ENCODE measurements around the gene OR12D1.

Gene OR12D1

DNA sequence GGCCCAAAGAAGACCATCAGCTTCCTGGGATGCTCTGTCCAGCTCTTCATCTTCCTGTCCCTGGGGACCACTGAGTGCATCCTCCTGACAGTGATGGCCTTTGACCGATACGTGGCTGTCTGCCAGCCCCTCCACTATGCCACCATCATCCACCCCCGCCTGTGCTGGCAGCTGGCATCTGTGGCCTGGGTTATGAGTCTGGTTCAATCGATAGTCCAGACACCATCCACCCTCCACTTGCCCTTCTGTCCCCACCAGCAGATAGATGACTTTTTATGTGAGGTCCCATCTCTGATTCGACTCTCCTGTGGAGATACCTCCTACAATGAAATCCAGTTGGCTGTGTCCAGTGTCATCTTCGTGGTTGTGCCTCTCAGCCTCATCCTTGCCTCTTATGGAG lies 47.3 kb downstream of the OR12D1 start:
- H3K79me2 ChIP-seq (ENCODE audit: control insufficient read depth, low read length) = no peaks in the 10 kb centered on the region
- H3K27me3 ChIP-seq (ENCODE audit: control insufficient read depth, low read length) = no peaks in the 10 kb centered on the region

DNA sequence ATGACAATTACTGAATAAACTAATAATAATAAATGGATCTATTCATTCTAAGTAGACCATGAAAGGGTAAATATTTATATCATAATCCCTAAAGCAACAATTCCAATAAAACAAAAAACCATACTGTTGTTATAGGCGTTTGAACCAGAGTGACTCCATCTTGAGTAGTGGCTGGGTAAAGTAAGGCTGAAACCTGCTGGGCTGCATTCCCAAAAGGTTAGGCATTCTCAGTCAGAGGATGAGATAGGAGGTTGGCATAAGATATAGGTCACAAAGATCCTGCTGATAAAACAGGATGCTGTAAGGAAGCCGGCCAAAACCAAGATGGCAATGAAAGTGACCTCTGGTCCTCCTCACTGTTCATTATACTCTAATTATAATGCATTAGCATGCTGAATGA lies 50.6 kb downstream of the OR12D1 start:
- TF ChIP-seq, protein P1, sequence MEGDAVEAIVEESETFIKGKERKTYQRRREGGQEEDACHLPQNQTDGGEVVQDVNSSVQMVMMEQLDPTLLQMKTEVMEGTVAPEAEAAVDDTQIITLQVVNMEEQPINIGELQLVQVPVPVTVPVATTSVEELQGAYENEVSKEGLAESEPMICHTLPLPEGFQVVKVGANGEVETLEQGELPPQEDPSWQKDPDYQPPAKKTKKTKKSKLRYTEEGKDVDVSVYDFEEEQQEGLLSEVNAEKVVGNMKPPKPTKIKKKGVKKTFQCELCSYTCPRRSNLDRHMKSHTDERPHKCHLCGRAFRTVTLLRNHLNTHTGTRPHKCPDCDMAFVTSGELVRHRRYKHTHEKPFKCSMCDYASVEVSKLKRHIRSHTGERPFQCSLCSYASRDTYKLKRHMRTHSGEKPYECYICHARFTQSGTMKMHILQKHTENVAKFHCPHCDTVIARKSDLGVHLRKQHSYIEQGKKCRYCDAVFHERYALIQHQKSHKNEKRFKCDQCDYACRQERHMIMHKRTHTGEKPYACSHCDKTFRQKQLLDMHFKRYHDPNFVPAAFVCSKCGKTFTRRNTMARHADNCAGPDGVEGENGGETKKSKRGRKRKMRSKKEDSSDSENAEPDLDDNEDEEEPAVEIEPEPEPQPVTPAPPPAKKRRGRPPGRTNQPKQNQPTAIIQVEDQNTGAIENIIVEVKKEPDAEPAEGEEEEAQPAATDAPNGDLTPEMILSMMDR (IDR thresholded peaks at IDR 0.05; ENCODE audit: low read depth, low read length, poor library complexity, severe bottlenecking) = no peak
- TF ChIP-seq EZH2phosphoT487 (IDR thresholded peaks at IDR 0.05; ENCODE audit: borderline replicate concordance, low read length) = no peak
- H4K20me1 ChIP-seq (ENCODE audit: control insufficient read depth, insufficient read depth, low read depth, low read length) = no peaks in the 10 kb centered on the region
- no peaks in the 10 kb centered on the region for H3K9me2 ChIP-seq (replicated peaks; ENCODE audit: control insufficient read depth, low read length)
- H3K4me1 ChIP-seq (ENCODE audit: control insufficient read depth, low read length) = no peaks in the 10 kb centered on the region
- H3F3A ChIP-seq (ENCODE audit: control insufficient read depth, insufficient read depth) = no peaks in the 10 kb centered on the region
- no peaks in the 10 kb centered on the region for H3K27me3 ChIP-seq (ENCODE audit: control insufficient read depth, low read length)
- no peak overlapping the region for H3K27ac ChIP-seq (ENCODE audit: low read depth, low read length)
- H3K9me3 ChIP-seq (ENCODE audit: control insufficient read depth, insufficient read depth, low read length) = no peaks in the 10 kb centered on the region
- no peak overlapping the region for H3K4me2 ChIP-seq (ENCODE audit: low read length)
- no peak overlapping the region for H3K4me3 ChIP-seq (ENCODE audit: low read length)
- no peaks in the 10 kb centered on the region for H3K36me3 ChIP-seq (ENCODE audit: control insufficient read depth, low read length)
- H3K79me2 ChIP-seq (ENCODE audit: control insufficient read depth, low read length) = no peaks in the 10 kb centered on the region

More for the DNA sequence above, 47.3 kb downstream of the OR12D1 start:
- H3K27ac ChIP-seq (ENCODE audit: low read depth, low read length) = no peak overlapping the region
- H3F3A ChIP-seq (ENCODE audit: control insufficient read depth, insufficient read depth) = no peaks in the 10 kb centered on the region
- no peaks in the 10 kb centered on the region for H4K20me1 ChIP-seq (ENCODE audit: control insufficient read depth, insufficient read depth, low read depth, low read length)
- H3K4me1 ChIP-seq (ENCODE audit: control insufficient read depth, low read length) = no peaks in the 10 kb centered on the region
- no peaks in the 10 kb centered on the region for H3K9me3 ChIP-seq (ENCODE audit: control insufficient read depth, insufficient read depth, low read length)
- H3K9me2 ChIP-seq (replicated peaks; ENCODE audit: control insufficient read depth, low read length) = no peaks in the 10 kb centered on the region
- no peak overlapping the region for H3K4me2 ChIP-seq (ENCODE audit: low read length)
- H3K36me3 ChIP-seq (ENCODE audit: control insufficient read depth, low read length) = no peaks in the 10 kb centered on the region
- TF ChIP-seq, protein P1 (IDR thresholded peaks at IDR 0.05; ENCODE audit: low read depth, low read length, poor library complexity, severe bottlenecking) = no peak
- TF ChIP-seq EZH2phosphoT487 (IDR thresholded peaks at IDR 0.05; ENCODE audit: borderline replicate concordance, low read length) = no peak
- no peak overlapping the region for H3K4me3 ChIP-seq (ENCODE audit: low read length)

DNA sequence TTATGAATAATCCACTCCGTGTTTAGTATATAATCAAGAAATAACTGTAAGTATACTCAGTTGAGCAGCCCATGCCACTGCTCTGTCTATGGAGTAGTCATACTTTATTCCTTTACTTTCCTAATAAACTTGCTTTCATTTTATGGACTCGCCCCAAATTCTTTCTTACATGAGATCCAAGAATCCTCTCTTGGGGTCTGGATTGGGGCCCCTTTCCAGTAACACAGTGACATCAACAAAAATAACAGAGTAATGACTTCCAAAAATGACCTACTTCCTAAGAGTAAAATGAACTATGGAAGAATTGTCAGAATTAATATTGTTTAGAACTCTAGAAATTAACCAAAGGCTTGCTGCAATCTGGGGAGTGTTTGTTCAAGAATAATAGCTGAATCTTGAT lies 51.1 kb downstream of the OR12D1 start:
- H3K9me3 ChIP-seq (ENCODE audit: control insufficient read depth, insufficient read depth, low read length) = no peaks in the 10 kb centered on the region
- no peaks in the 10 kb centered on the region for H3F3A ChIP-seq (ENCODE audit: control insufficient read depth, insufficient read depth)
- H3K79me2 ChIP-seq (ENCODE audit: control insufficient read depth, low read length) = no peaks in the 10 kb centered on the region
- no peaks in the 10 kb centered on the region for H3K36me3 ChIP-seq (ENCODE audit: control insufficient read depth, low read length)
- no peak for TF ChIP-seq EZH2phosphoT487 (IDR thresholded peaks at IDR 0.05; ENCODE audit: borderline replicate concordance, low read length)
- TF ChIP-seq, protein P1 (IDR thresholded peaks at IDR 0.05; ENCODE audit: low read depth, low read length, poor library complexity, severe bottlenecking) = no peak
- H3K27ac ChIP-seq (ENCODE audit: low read depth, low read length) = no peak overlapping the region
- H3K4me3 ChIP-seq (ENCODE audit: low read length) = no peak overlapping the region
- H3K4me1 ChIP-seq (ENCODE audit: control insufficient read depth, low read length) = no peaks in the 10 kb centered on the region
- H3K9me2 ChIP-seq (replicated peaks; ENCODE audit: control insufficient read depth, low read length) = no peaks in the 10 kb centered on the region
- no peaks in the 10 kb centered on the region for H4K20me1 ChIP-seq (ENCODE audit: control insufficient read depth, insufficient read depth, low read depth, low read length)
- no peak overlapping the region for H3K4me2 ChIP-seq (ENCODE audit: low read length)
- no peaks in the 10 kb centered on the region for H3K27me3 ChIP-seq (ENCODE audit: control insufficient read depth, low read length)

DNA sequence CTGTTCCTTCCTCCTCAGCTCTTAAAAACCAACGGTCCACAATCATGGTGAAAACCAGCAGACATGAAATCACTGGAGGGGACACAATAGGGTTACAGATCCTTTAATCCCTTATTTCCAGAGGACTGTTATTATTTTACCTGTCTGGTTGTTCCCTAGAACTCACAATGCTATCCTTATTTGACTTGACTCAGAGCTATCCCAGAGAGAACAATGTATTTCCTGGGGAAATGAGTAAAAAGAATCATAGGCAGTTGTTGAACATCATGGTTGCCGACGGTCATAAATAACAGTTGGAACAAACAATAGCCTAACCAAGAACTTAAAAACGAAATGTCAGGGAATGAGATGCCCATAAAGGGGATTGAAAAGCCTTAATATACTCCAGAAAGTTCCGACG lies 51.5 kb downstream of the OR12D1 start:
- Histone ChIP-seq H3K9me2 (replicated peaks; ENCODE audit: control insufficient read depth, low read length) (no peaks in the 10 kb centered on the region), H3K27me3 (ENCODE audit: control insufficient read depth, low read length) (no peaks in the 10 kb centered on the region), H3K27ac (ENCODE audit: low read depth, low read length) (no peak overlapping the region), H3K79me2 (ENCODE audit: control insufficient read depth, low read length) (no peaks in the 10 kb centered on the region), H3K36me3 (ENCODE audit: control insufficient read depth, low read length) (no peaks in the 10 kb centered on the region), H3F3A (ENCODE audit: control insufficient read depth, insufficient read depth) (no peaks in the 10 kb centered on the region), H3K4me1 (ENCODE audit: control insufficient read depth, low read length) (no peaks in the 10 kb centered on the region), H3K4me2 (ENCODE audit: low read length) (no peak overlapping the region), H4K20me1 (ENCODE audit: control insufficient read depth, insufficient read depth, low read depth, low read length) (no peaks in the 10 kb centered on the region), H3K9me3 (ENCODE audit: control insufficient read depth, insufficient read depth, low read length) (no peaks in the 10 kb centered on the region), H3K4me3 (ENCODE audit: low read length) (no peak overlapping the region)
- no peak for TF ChIP-seq EZH2phosphoT487 (IDR thresholded peaks at IDR 0.05; ENCODE audit: borderline replicate concordance, low read length)
- TF ChIP-seq, protein P1 (IDR thresholded peaks at IDR 0.05; ENCODE audit: low read depth, low read length, poor library complexity, severe bottlenecking) = no peak
